Measurements from ENCODE around the gene ARR3. TPM values are rescaled to one million over a fixed set of nuclear protein-coding genes. Genes with fewer than 3 reads are reported as not detected.
"Not testable (repeated sequence)": the region's sequence is repeated elsewhere in the genome, so short reads cannot be mapped to it uniquely, and the experiment has no call there.

Gene ARR3
- total RNA-seq = not detected in 2 replicates

- no peak for DNase-seq (ENCODE audit: low read depth in 2 of 2)
Observed at GRCh38 chrX:70268034-70268433, at the start of gene ARR3. ARR3 (plus strand) TSS chrX:70268334; CDS start chrX:70269386, 1,052 bp downstream.

- DNase-seq (ENCODE audit: low read depth in 2 of 2) = peak in 1 of 2 donors; percentile 52
Observed at GRCh38 chrX:70219938-70220764, 48.0 kb upstream of the ARR3 start.

- no peak for DNase-seq (ENCODE audit: low read depth in 2 of 2)
Observed at GRCh38 chrX:70226048-70226447, 42.1 kb upstream of the ARR3 start.

- no peak for DNase-seq (ENCODE audit: low read depth in 2 of 2)
Observed at GRCh38 chrX:70226687-70227086, 41.4 kb upstream of the ARR3 start.

GRCh38 chrX:70231666-70232065 lies 36.5 kb upstream of the ARR3 start:
- no peak for DNase-seq (ENCODE audit: low read depth in 2 of 2)

- DNase-seq (ENCODE audit: low read depth in 2 of 2) = no peak
Observed at GRCh38 chrX:70234355-70234754, 33.8 kb upstream of the ARR3 start, which contains the start of gene AWAT1. AWAT1 (plus strand) TSS chrX:70234655; CDS start chrX:70234696, 41 bp downstream.

- DNase-seq (ENCODE audit: low read depth in 2 of 2) = no peak
Observed at GRCh38 chrX:70240751-70241150, 27.4 kb upstream of the ARR3 start.

GRCh38 chrX:70241501-70241900 lies 26.6 kb upstream of the ARR3 start:
- no peak for DNase-seq (ENCODE audit: low read depth in 2 of 2)

GRCh38 chrX:70243601-70244000 lies 24.5 kb upstream of the ARR3 start:
- not testable (repeated sequence) for DNase-seq (ENCODE audit: low read depth in 2 of 2)

- DNase-seq (ENCODE audit: low read depth in 2 of 2) = no peak
Observed at GRCh38 chrX:70244881-70245280, 23.3 kb upstream of the ARR3 start.

GRCh38 chrX:70247252-70247651 lies 20.9 kb upstream of the ARR3 start:
- DNase-seq (ENCODE audit: low read depth in 2 of 2) = no peak

GRCh38 chrX:70252491-70252890 lies 15.6 kb upstream of the ARR3 start:
- no peak for DNase-seq (ENCODE audit: low read depth in 2 of 2)

- no peak for DNase-seq (ENCODE audit: low read depth in 2 of 2)
Observed at GRCh38 chrX:70253377-70254062, 14.6 kb upstream of the ARR3 start.

GRCh38 chrX:70254063-70254400 lies 14.1 kb upstream of the ARR3 start:
- DNase-seq (ENCODE audit: low read depth in 2 of 2) = no peak

GRCh38 chrX:70254909-70255308 lies 13.2 kb upstream of the ARR3 start:
- DNase-seq (ENCODE audit: low read depth in 2 of 2) = no peak

GRCh38 chrX:70255452-70255851 lies 12.7 kb upstream of the ARR3 start:
- DNase-seq (ENCODE audit: low read depth in 2 of 2) = no peak

- DNase-seq (ENCODE audit: low read depth in 2 of 2) = no peak
Observed at GRCh38 chrX:70257423-70258288, 10.5 kb upstream of the ARR3 start.

- DNase-seq (ENCODE audit: low read depth in 2 of 2) = no peak
Observed at GRCh38 chrX:70260104-70260503, 8.0 kb upstream of the ARR3 start, which contains the start of gene P2RY4. P2RY4 (minus strand) TSS chrX:70260204; CDS start chrX:70259624, 580 bp downstream.

- DNase-seq (ENCODE audit: low read depth in 2 of 2) = peak; percentile 34 to 35
Observed at GRCh38 chrX:70262952-70263567, 5.1 kb upstream of the ARR3 start.

GRCh38 chrX:70264784-70265183 lies 3.4 kb upstream of the ARR3 start:
- no peak for DNase-seq (ENCODE audit: low read depth in 2 of 2)

- not testable (repeated sequence) for DNase-seq (ENCODE audit: low read depth in 2 of 2)
Observed at GRCh38 chrX:70274029-70274428, 5.9 kb downstream of the ARR3 start.
